DND-41 (cell line): ENCODE results near the gene NID2.

Experiments used
- CTCF ChIP-seq: IDR thresholded peaks from 2 replicates; pipeline ENCODE4 v1.5.1; 2012; ENCODE audit warnings: borderline replicate concordance, low read length, moderate library complexity, mild to moderate bottlenecking; ENCODE audit not compliant: poor library complexity, severe bottlenecking; ENCODE audit errors: extremely low read depth
- EZH2 ChIP-seq: IDR thresholded peaks from 3 replicates; pipeline ENCODE4 v1.6.1; 2012; ENCODE audit warnings: borderline replicate concordance, low read depth, mild to moderate bottlenecking, moderate library complexity, low read length, inconsistent platforms; ENCODE audit not compliant: severe bottlenecking

GRCh38 chr14:52029881-52030280 lies 39.0 kb downstream of the NID2 start:
- no peak for TF ChIP-seq CTCF
- TF ChIP-seq EZH2 = no peak
